Measurements from ENCODE around the gene FOXC1. TPM values are rescaled to one million over a fixed set of nuclear protein-coding genes. Genes with fewer than 3 reads are reported as not detected.

Gene FOXC1
- total and polyA plus RNA-seq, 2 experiments from 2014 or later = 0.60 to 1.1 TPM

DNA sequence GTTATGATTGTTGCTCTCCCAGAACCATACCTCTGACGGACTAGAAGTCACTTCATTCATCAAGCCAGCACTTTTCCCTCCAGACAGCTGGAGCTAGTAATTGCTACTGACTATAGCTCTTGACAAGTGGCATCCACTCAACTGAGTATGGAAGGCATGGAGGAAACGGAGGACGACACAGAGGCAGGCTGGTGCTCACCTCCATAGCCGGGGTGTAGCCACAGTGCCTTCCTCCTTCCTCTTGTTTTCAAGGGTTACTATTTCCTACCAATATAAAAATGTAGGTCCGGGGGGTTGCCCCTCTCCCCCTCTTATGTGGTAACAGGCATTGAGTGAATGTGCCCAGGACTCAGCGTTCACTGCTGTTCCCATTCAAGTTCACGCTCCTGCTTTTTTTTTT lies 23.5 kb upstream of the FOXC1 start:
- DNase-seq (ENCODE audit: low spot score) = no peak
- Histone ChIP-seq H3K4me3 (no peak overlapping the region), H3K27ac (no peak overlapping the region), H2AFZ (no peak overlapping the region), H3K79me2 (no peaks in the 10 kb centered on the region), H3K9me2 (replicated peaks; ENCODE audit: insufficient read depth) (no peaks in the 10 kb centered on the region), H3K4me2 (no peak overlapping the region), H3K36me3 (replicated peaks; ENCODE audit: insufficient read depth, low read depth) (no peaks in the 10 kb centered on the region), H3K9me3 (ENCODE audit: low read depth) (no peaks in the 10 kb centered on the region), H3K4me1 (ENCODE audit: insufficient read depth) (no peaks in the 10 kb centered on the region), H4K20me1 (ENCODE audit: insufficient read depth, poor library complexity, severe bottlenecking) (no peaks in the 10 kb centered on the region), H3K27me3 (no peaks in the 10 kb centered on the region)
- 94% methylated on average over 7 of the region's 7 CpGs for WGBS (ENCODE audit: low lambda C conversion rate, missing lambda C conversion rate)
- TF ChIP-seq EZH2phosphoT487 (IDR thresholded peaks at IDR 0.05; ENCODE audit: low read depth, severe bottlenecking, unreplicated experiment) (no peak), EZH2 (IDR thresholded peaks at IDR 0.05; ENCODE audit: borderline replicate concordance) (no peak)
- TF ChIP-seq, protein P1, sequence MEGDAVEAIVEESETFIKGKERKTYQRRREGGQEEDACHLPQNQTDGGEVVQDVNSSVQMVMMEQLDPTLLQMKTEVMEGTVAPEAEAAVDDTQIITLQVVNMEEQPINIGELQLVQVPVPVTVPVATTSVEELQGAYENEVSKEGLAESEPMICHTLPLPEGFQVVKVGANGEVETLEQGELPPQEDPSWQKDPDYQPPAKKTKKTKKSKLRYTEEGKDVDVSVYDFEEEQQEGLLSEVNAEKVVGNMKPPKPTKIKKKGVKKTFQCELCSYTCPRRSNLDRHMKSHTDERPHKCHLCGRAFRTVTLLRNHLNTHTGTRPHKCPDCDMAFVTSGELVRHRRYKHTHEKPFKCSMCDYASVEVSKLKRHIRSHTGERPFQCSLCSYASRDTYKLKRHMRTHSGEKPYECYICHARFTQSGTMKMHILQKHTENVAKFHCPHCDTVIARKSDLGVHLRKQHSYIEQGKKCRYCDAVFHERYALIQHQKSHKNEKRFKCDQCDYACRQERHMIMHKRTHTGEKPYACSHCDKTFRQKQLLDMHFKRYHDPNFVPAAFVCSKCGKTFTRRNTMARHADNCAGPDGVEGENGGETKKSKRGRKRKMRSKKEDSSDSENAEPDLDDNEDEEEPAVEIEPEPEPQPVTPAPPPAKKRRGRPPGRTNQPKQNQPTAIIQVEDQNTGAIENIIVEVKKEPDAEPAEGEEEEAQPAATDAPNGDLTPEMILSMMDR (IDR thresholded peaks at IDR 0.05; ENCODE audit: poor library complexity) = no peak

DNA sequence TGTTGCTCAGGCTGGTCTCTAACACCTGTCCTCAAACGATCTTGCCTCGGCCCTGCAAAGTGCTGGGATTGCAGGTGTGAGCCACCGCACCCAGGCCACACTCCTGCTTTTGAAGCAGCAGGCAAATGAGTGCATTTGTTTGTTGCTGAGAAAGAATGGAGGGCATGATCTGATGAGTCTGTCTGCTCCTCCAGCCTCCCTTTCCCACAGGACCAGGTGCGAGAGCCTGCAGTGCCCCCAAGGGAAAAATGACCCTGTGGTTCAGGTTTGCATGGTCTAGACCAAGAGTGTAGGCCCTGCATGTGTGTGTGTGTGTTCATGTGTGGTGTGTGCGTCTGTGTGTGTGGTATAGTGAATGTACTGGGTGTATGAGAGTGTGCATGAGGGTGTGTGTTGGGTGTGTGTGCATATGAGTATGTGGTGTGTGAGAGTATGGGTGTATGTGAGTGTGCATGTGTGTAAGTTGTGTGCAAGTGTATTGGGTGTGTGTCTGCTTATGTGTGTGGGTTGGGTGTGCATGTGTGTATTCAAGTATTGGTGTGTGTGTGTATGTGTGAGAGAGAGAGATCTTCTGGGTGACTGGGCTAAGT lies 22.8 kb upstream of the FOXC1 start:
- H3K27ac ChIP-seq = no peak overlapping the region
- DNase-seq (ENCODE audit: low spot score) = no peak
- H3K79me2 ChIP-seq = no peaks in the 10 kb centered on the region
- H2AFZ ChIP-seq = no peak overlapping the region
- no peaks in the 10 kb centered on the region for H3K9me3 ChIP-seq (ENCODE audit: low read depth)
- H3K36me3 ChIP-seq (replicated peaks; ENCODE audit: insufficient read depth, low read depth) = no peaks in the 10 kb centered on the region
- 97% methylated on average over 5 of the region's 5 CpGs for WGBS (ENCODE audit: low lambda C conversion rate, missing lambda C conversion rate)
- H3K27me3 ChIP-seq = no peaks in the 10 kb centered on the region
- no peaks in the 10 kb centered on the region for H3K9me2 ChIP-seq (replicated peaks; ENCODE audit: insufficient read depth)
- no peaks in the 10 kb centered on the region for H4K20me1 ChIP-seq (ENCODE audit: insufficient read depth, poor library complexity, severe bottlenecking)
- no peaks in the 10 kb centered on the region for H3K4me1 ChIP-seq (ENCODE audit: insufficient read depth)
- H3K4me3 ChIP-seq = no peak overlapping the region
- H3K4me2 ChIP-seq = no peak overlapping the region
- TF ChIP-seq EZH2 (IDR thresholded peaks at IDR 0.05; ENCODE audit: borderline replicate concordance) (no peak), EZH2phosphoT487 (IDR thresholded peaks at IDR 0.05; ENCODE audit: low read depth, severe bottlenecking, unreplicated experiment) (no peak)
- TF ChIP-seq, protein P1 (IDR thresholded peaks at IDR 0.05; ENCODE audit: poor library complexity) = no peak

DNA sequence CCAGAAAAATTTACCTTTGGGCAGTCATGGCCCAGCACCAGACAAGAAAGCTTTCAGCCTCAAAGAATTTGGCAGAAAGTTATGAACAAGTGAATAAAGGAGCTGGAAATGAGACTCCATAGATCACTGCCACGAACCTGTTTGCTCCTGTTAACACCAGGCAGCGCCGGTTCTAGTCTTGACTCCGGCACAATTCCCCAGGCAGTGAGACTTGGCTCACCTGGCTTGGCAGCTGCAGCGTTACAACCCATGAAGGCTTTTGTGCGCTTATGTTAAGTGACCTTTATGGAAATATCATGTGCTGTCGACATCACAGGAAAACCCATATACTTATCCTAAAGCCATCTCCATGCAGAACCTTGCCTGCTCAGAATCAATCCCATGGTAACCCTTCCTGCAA lies 22.2 kb upstream of the FOXC1 start:
- Histone ChIP-seq H3K4me3 (no peak overlapping the region), H3K9me3 (ENCODE audit: low read depth) (no peaks in the 10 kb centered on the region), H3K27me3 (no peaks in the 10 kb centered on the region), H3K27ac (no peak overlapping the region), H2AFZ (no peak overlapping the region), H3K4me2 (no peak overlapping the region), H4K20me1 (ENCODE audit: insufficient read depth, poor library complexity, severe bottlenecking) (no peaks in the 10 kb centered on the region), H3K79me2 (no peaks in the 10 kb centered on the region), H3K4me1 (ENCODE audit: insufficient read depth) (no peaks in the 10 kb centered on the region), H3K36me3 (replicated peaks; ENCODE audit: insufficient read depth, low read depth) (no peaks in the 10 kb centered on the region), H3K9me2 (replicated peaks; ENCODE audit: insufficient read depth) (no peaks in the 10 kb centered on the region)
- WGBS (ENCODE audit: low lambda C conversion rate, missing lambda C conversion rate) = 91% methylated on average over 7 of the region's 7 CpGs
- DNase-seq (ENCODE audit: low spot score) = no peak
- no peak for TF ChIP-seq EZH2phosphoT487 (IDR thresholded peaks at IDR 0.05; ENCODE audit: low read depth, severe bottlenecking, unreplicated experiment)
- TF ChIP-seq EZH2 (IDR thresholded peaks at IDR 0.05; ENCODE audit: borderline replicate concordance) = no peak
- TF ChIP-seq, protein P1 (IDR thresholded peaks at IDR 0.05; ENCODE audit: poor library complexity) = no peak

All from hepatocyte (in vitro differentiated cells).